T-helper 1 cell treated with Interleukin-12 subunit alpha and Interleukin-12 subunit beta and Interleukin-4 antibody, amounts not matched to agents 30 μg/mL and 1 μg/mL, for 36 hours (primary cell): Measurements from ENCODE around the gene CDK5RAP3.
A peak's percentile ranks its signal among the peaks of the same experiment; 100 is the strongest.
"Not testable (repeated sequence)": the region's sequence is repeated elsewhere in the genome, so short reads cannot be mapped to it uniquely, and the experiment has no call there.

ENCODE experiments used
- H3K27ac Mint-ChIP-seq: one replicate; pipeline ENCODE4 v1.8.0; 2021; ENCODE audit warnings: mild to moderate bottlenecking, mixed read lengths
- H3K27me3 Mint-ChIP-seq: one replicate; pipeline ENCODE4 v1.8.0; 2021; ENCODE audit warnings: low read depth, mixed read lengths
- H3K36me3 Mint-ChIP-seq: one replicate; pipeline ENCODE4 v1.8.0; 2021; ENCODE audit warnings: low read depth, mixed read lengths
- H3K4me1 Mint-ChIP-seq: one replicate; pipeline ENCODE4 v1.8.0; 2021; ENCODE audit warnings: low read depth, mixed read lengths
- H3K4me3 Mint-ChIP-seq: one replicate; pipeline ENCODE4 v1.8.0; 2021; ENCODE audit warnings: mild to moderate bottlenecking, moderate library complexity, mixed read lengths
- H3K9me3 Mint-ChIP-seq: one replicate; pipeline ENCODE4 v1.8.0; 2021; ENCODE audit warnings: mixed read lengths

The CDK5RAP3 gene

GRCh38 chr17:47970725-47971499 is at the start of gene CDK5RAP3:
TSS of gene CDK5RAP3 (plus strand) at chr17:47971113. CDS start at chr17:47971147, 34 bp downstream.
- H3K4me3 Mint-ChIP-seq: peak within 1 kb of the TSS; percentile 98
- H3K27me3 Mint-ChIP-seq: peaks cover 5% of the 10 kb centered on the region
- no peaks in the 10 kb centered on the region for H3K9me3 Mint-ChIP-seq
- peaks cover 23% of the 10 kb centered on the region for H3K4me1 Mint-ChIP-seq
- H3K36me3 Mint-ChIP-seq: peaks cover 11% of the 10 kb centered on the region
- H3K27ac Mint-ChIP-seq: peak within 1 kb of the TSS; percentile 92

- Mint-ChIP-seq H3K27me3 (no peaks in the 10 kb centered on the region), H3K36me3 (peaks cover 35% of the 10 kb centered on the region), H3K9me3 (no peaks in the 10 kb centered on the region), H3K4me1 (peaks cover 2% of the 10 kb centered on the region), H3K4me3 (no peak overlapping the region), H3K27ac (no peak overlapping the region)
Observed at GRCh38 chr17:47924785-47925677, 45.9 kb upstream of the CDK5RAP3 start.

- Mint-ChIP-seq H3K4me1 (peaks cover 2% of the 10 kb centered on the region), H3K27me3 (no peaks in the 10 kb centered on the region), H3K9me3 (no peaks in the 10 kb centered on the region), H3K36me3 (peaks cover 35% of the 10 kb centered on the region), H3K27ac (no peak overlapping the region), H3K4me3 (no peak overlapping the region)
Observed at GRCh38 chr17:47925678-47925988, 45.3 kb upstream of the CDK5RAP3 start.

- H3K27me3 Mint-ChIP-seq: no peaks in the 10 kb centered on the region
- H3K27ac Mint-ChIP-seq: no peak overlapping the region
- peaks cover 29% of the 10 kb centered on the region for H3K36me3 Mint-ChIP-seq
- H3K4me3 Mint-ChIP-seq: no peak overlapping the region
- no peaks in the 10 kb centered on the region for H3K9me3 Mint-ChIP-seq
- peaks cover 2% of the 10 kb centered on the region for H3K4me1 Mint-ChIP-seq
Observed at GRCh38 chr17:47927821-47928400, 43.0 kb upstream of the CDK5RAP3 start.

- H3K27ac Mint-ChIP-seq: no peak overlapping the region
- H3K4me1 Mint-ChIP-seq: peaks cover 2% of the 10 kb centered on the region
- peaks cover 29% of the 10 kb centered on the region for H3K36me3 Mint-ChIP-seq
Observed at GRCh38 chr17:47928415-47928814, 42.5 kb upstream of the CDK5RAP3 start.

GRCh38 chr17:47929218-47930000 is 41.5 kb upstream of the CDK5RAP3 start:
- Mint-ChIP-seq H3K9me3 (no peaks in the 10 kb centered on the region), H3K27me3 (no peaks in the 10 kb centered on the region), H3K27ac (no peak overlapping the region), H3K36me3 (peaks cover 26% of the 10 kb centered on the region), H3K4me1 (peaks cover 2% of the 10 kb centered on the region), H3K4me3 (no peak overlapping the region)

More at GRCh38 chr17:47928415-47928814, 42.5 kb upstream of the CDK5RAP3 start:
- H3K9me3 Mint-ChIP-seq: no peaks in the 10 kb centered on the region
- H3K27me3 Mint-ChIP-seq: no peaks in the 10 kb centered on the region
- H3K4me3 Mint-ChIP-seq: no peak overlapping the region

- peaks cover 1% of the 10 kb centered on the region for H3K4me1 Mint-ChIP-seq
- H3K4me3 Mint-ChIP-seq: no peak overlapping the region
- peaks cover 12% of the 10 kb centered on the region for H3K36me3 Mint-ChIP-seq
- no peak overlapping the region for H3K27ac Mint-ChIP-seq
- no peaks in the 10 kb centered on the region for H3K9me3 Mint-ChIP-seq
- no peaks in the 10 kb centered on the region for H3K27me3 Mint-ChIP-seq
Observed at GRCh38 chr17:47931848-47932247, 39.1 kb upstream of the CDK5RAP3 start.

- H3K27me3 Mint-ChIP-seq: no peaks in the 10 kb centered on the region
- H3K4me1 Mint-ChIP-seq: peaks cover under 1% of the 10 kb centered on the region
- no peaks in the 10 kb centered on the region for H3K9me3 Mint-ChIP-seq
- H3K27ac Mint-ChIP-seq: no peak overlapping the region
- no peak overlapping the region for H3K4me3 Mint-ChIP-seq
- H3K36me3 Mint-ChIP-seq: peaks cover 4% of the 10 kb centered on the region
Observed at GRCh38 chr17:47934856-47935255, 36.1 kb upstream of the CDK5RAP3 start.

- H3K27me3 Mint-ChIP-seq, H3K9me3 Mint-ChIP-seq: not testable (repeated sequence)
Observed at GRCh38 chr17:47935468-47935867, 35.4 kb upstream of the CDK5RAP3 start.

GRCh38 chr17:47935961-47936360 is 35.0 kb upstream of the CDK5RAP3 start:
- Mint-ChIP-seq H3K27ac (no peak overlapping the region), H3K36me3 (peaks cover 5% of the 10 kb centered on the region), H3K4me3 (no peak overlapping the region), H3K4me1 (peaks cover 8% of the 10 kb centered on the region), H3K9me3 (peaks cover 3% of the 10 kb centered on the region), H3K27me3 (no peaks in the 10 kb centered on the region)

More at GRCh38 chr17:47935468-47935867, 35.4 kb upstream of the CDK5RAP3 start:
- not testable (repeated sequence) for H3K4me1 Mint-ChIP-seq, H3K4me3 Mint-ChIP-seq, H3K36me3 Mint-ChIP-seq, H3K27ac Mint-ChIP-seq

- Mint-ChIP-seq H3K27me3 (no peaks in the 10 kb centered on the region), H3K4me3 (no peak overlapping the region), H3K27ac (no peak overlapping the region), H3K4me1 (peaks cover 17% of the 10 kb centered on the region), H3K36me3 (peaks cover 3% of the 10 kb centered on the region), H3K9me3 (peaks cover 5% of the 10 kb centered on the region)
Observed at GRCh38 chr17:47937941-47938340, 33.0 kb upstream of the CDK5RAP3 start.

GRCh38 chr17:47941246-47942095 is 29.4 kb upstream of the CDK5RAP3 start, which contains the start of gene PNPO:
TSS of gene PNPO (plus strand) at chr17:47941571. CDS start at chr17:47941676, 105 bp downstream.
- no peaks in the 10 kb centered on the region for H3K27me3 Mint-ChIP-seq
- peaks cover 36% of the 10 kb centered on the region for H3K4me1 Mint-ChIP-seq
- H3K27ac Mint-ChIP-seq: peak within 1 kb of the TSS; percentile 95
- peaks cover 19% of the 10 kb centered on the region for H3K36me3 Mint-ChIP-seq
- peaks cover 5% of the 10 kb centered on the region for H3K9me3 Mint-ChIP-seq
- peak within 1 kb of the TSS; percentile 92 for H3K4me3 Mint-ChIP-seq

- Mint-ChIP-seq H3K36me3 (peaks cover 23% of the 10 kb centered on the region), H3K27me3 (no peaks in the 10 kb centered on the region), H3K27ac (peak overlapping the region; percentile 95), H3K4me3 (peak overlapping the region; percentile 92), H3K4me1 (peaks cover 40% of the 10 kb centered on the region), H3K9me3 (peaks cover 5% of the 10 kb centered on the region)
Observed at GRCh38 chr17:47942096-47942510, 28.8 kb upstream of the CDK5RAP3 start.
